H1 (cell line): ENCODE results near the gene LMNTD2. TPM values are rescaled to one million over a fixed set of nuclear protein-coding genes. Genes with fewer than 3 reads are reported as not detected.

ENCODE experiments used
- CTCF ChIA-PET: fragments of 300-600 bp; sonication (Branson Sonifier 250); formaldehyde crosslinking; loops from one replicate; lab custom pipeline; 2021; ENCODE audit not compliant: partially characterized antibody; lab: Charles Lee
- POLR2A ChIA-PET: fragments of 300-600 bp; sonication (Branson Sonifier 250); formaldehyde crosslinking; loops from one replicate; lab custom pipeline; 2021; ENCODE audit warnings: inconsistent platforms; ENCODE audit not compliant: partially characterized antibody; lab: Charles Lee
- DNase-seq, 2 experiments: peaks; one replicate each; pipeline versions ENCODE4 v3.0.0 to v3.0.0-alpha.2; 2010 to 2022; ENCODE audit warnings: low spot score in 2 of 2, low read depth in 1 of 2, mixed read lengths in 1 of 2
- FAIRE-seq: peaks from 2 replicates; lab custom pipeline; 2011; peaks lifted over from hg19 to GRCh38; lab: Jason Lieb, UNC
- H2AFZ ChIP-seq: 2 replicates; pipeline ENCODE4 v1.8.1; 2012; ENCODE audit warnings: low read length, inconsistent platforms
- H2AK5ac ChIP-seq: 2 replicates; pipeline ENCODE4 v1.6.1; 2013; ENCODE audit warnings: low read depth, low read length
- H2BK120ac ChIP-seq: replicated peaks from 2 replicates; pipeline ENCODE3; 2013; ENCODE audit warnings: low read depth, low read length, inconsistent platforms
- H2BK12ac ChIP-seq: 2 replicates; pipeline ENCODE4 v1.6.1; 2013; ENCODE audit warnings: low read depth, low read length
- H2BK15ac ChIP-seq: 2 replicates; pipeline ENCODE4 v1.6.1; 2013; ENCODE audit warnings: low read length
- H2BK20ac ChIP-seq: 2 replicates; pipeline ENCODE4 v1.6.1; 2013; ENCODE audit warnings: low read length
- H2BK5ac ChIP-seq: 2 replicates; pipeline ENCODE4 v1.6.1; 2013; ENCODE audit warnings: low read depth, low read length
- H3K14ac ChIP-seq: 2 replicates; pipeline ENCODE4 v1.6.1; 2013; ENCODE audit warnings: inconsistent platforms; ENCODE audit not compliant: insufficient read length
- H3K18ac ChIP-seq: 2 replicates; pipeline ENCODE4 v1.6.1; 2013; ENCODE audit warnings: low read length; ENCODE audit errors: extremely low read depth
- H3K23ac ChIP-seq: 2 replicates; pipeline ENCODE4 v1.6.1; 2013; ENCODE audit warnings: inconsistent platforms; ENCODE audit not compliant: insufficient read length
- H3K23me2 ChIP-seq: 2 replicates; pipeline ENCODE4 v1.6.1; 2013; ENCODE audit warnings: low read depth, low read length
- H3K27ac ChIP-seq: 2 replicates; pipeline ENCODE4 v1.6.1; 2011; ENCODE audit warnings: low read depth, low read length, inconsistent platforms
- H3K27me3 ChIP-seq, 4 experiments: replicated peaks in 1 of 4; 1 replicate in 1 of 4; 2 replicates in 3 of 4; pipeline versions ENCODE4 v1.6.1 to v1.8.1; 2011 to 2013; ENCODE audit warnings: low read length in 3 of 4, mild to moderate bottlenecking in 3 of 4, inconsistent platforms in 2 of 4, mixed read lengths in 2 of 4, moderate library complexity in 1 of 4; ENCODE audit not compliant: control insufficient read depth in 3 of 4, insufficient read depth in 3 of 4; ENCODE audit errors: extremely low read depth in 1 of 4
- H3K36me3 ChIP-seq, 4 experiments: 2 replicates each; pipeline versions ENCODE4 v1.6.1 to v1.8.1; 2011 to 2013; ENCODE audit warnings: mild to moderate bottlenecking in 4 of 4, low read length in 3 of 4, moderate library complexity in 2 of 4, control low read depth in 1 of 4, inconsistent platforms in 1 of 4; ENCODE audit not compliant: insufficient read depth in 4 of 4, control insufficient read depth in 2 of 4
- H3K4ac ChIP-seq: replicated peaks from 2 replicates; pipeline ENCODE3; 2013; ENCODE audit warnings: low read length, low read depth, mixed read lengths, inconsistent platforms; ENCODE audit not compliant: insufficient read length
- H3K4me1 ChIP-seq, 4 experiments: replicated peaks in 1 of 4; 1 replicate in 1 of 4; 2 replicates in 3 of 4; pipeline versions ENCODE4 v1.6.1 to v1.8.1; 2011 to 2013; ENCODE audit warnings: low read length in 3 of 4, inconsistent platforms in 2 of 4, mixed read lengths in 1 of 4; ENCODE audit not compliant: insufficient read depth in 4 of 4, control insufficient read depth in 3 of 4
- H3K4me2 ChIP-seq, 2 experiments: 2 replicates each; pipeline versions ENCODE4 v1.6.1 to v1.8.1; 2011 to 2013; ENCODE audit warnings: low read depth in 2 of 2, low read length in 2 of 2, control low read depth in 1 of 2, inconsistent platforms in 1 of 2, mild to moderate bottlenecking in 1 of 2; ENCODE audit not compliant: insufficient read depth in 1 of 2
- H3K4me3 ChIP-seq, 4 experiments: fragments of 200-600, 300-600 bp in 1 of 4; sonication (generic), shearing (Covaris generic), sonication (Bioruptor Twin) in 1 of 4; 2 replicates each; pipeline versions ENCODE4 v1.5.1 to v1.8.1; 2011 to 2016; ENCODE audit warnings: low read length in 4 of 4, low read depth in 3 of 4, control low read depth in 2 of 4, inconsistent platforms in 2 of 4, mild to moderate bottlenecking in 2 of 4, mixed read lengths in 1 of 4, moderate library complexity in 1 of 4; ENCODE audit not compliant: insufficient read depth in 2 of 4; ENCODE audit errors: extremely low read depth in 1 of 4
- H3K56ac ChIP-seq: replicated peaks from 2 replicates; pipeline ENCODE3; 2013; ENCODE audit warnings: low read depth, mild to moderate bottlenecking, mixed read lengths, low read length, inconsistent platforms; ENCODE audit not compliant: insufficient read length
- H3K79me1 ChIP-seq: 2 replicates; pipeline ENCODE4 v1.6.1; 2013; ENCODE audit warnings: low read depth, low read length, control low read depth
- H3K79me2 ChIP-seq, 2 experiments: 2 replicates each; pipeline versions ENCODE4 v1.6.1 to v1.8.1; 2012 to 2013; ENCODE audit warnings: low read length in 2 of 2, mild to moderate bottlenecking in 2 of 2, inconsistent platforms in 1 of 2; ENCODE audit not compliant: insufficient read depth in 2 of 2, control insufficient read depth in 1 of 2
- H3K9ac ChIP-seq, 4 experiments: replicated peaks in 1 of 4; 1 replicate in 1 of 4; 2 replicates in 3 of 4; pipeline versions ENCODE4 v1.6.1 to v1.8.1; 2011 to 2013; ENCODE audit warnings: low read depth in 3 of 4, low read length in 3 of 4, control low read depth in 2 of 4, mild to moderate bottlenecking in 2 of 4, moderate library complexity in 2 of 4, inconsistent platforms in 1 of 4; ENCODE audit errors: extremely low read depth in 1 of 4
- H3K9me3 ChIP-seq, 2 experiments: 2 replicates each; pipeline versions ENCODE4 v1.6.1 to v1.8.1; 2012 to 2013; ENCODE audit warnings: mild to moderate bottlenecking in 2 of 2, moderate library complexity in 2 of 2, control low read depth in 1 of 2, inconsistent platforms in 1 of 2, low read depth in 1 of 2, low read length in 1 of 2, mixed read lengths in 1 of 2; ENCODE audit not compliant: insufficient read depth in 2 of 2
- H4K20me1 ChIP-seq, 2 experiments: replicated peaks in 1 of 2; 2 replicates each; pipeline versions ENCODE3 to v1.8.1; 2011 to 2013; ENCODE audit warnings: inconsistent platforms in 2 of 2, low read length in 2 of 2, mild to moderate bottlenecking in 1 of 2; ENCODE audit not compliant: insufficient read depth in 2 of 2, control insufficient read depth in 1 of 2
- H4K5ac ChIP-seq: 2 replicates; pipeline ENCODE4 v1.6.1; 2013; ENCODE audit warnings: low read length, low read depth, mixed read lengths, inconsistent platforms; ENCODE audit not compliant: insufficient read length
- H4K8ac ChIP-seq: 2 replicates; pipeline ENCODE4 v1.8.0; 2013; ENCODE audit warnings: mild to moderate bottlenecking, moderate library complexity, low read length, inconsistent platforms; ENCODE audit not compliant: insufficient read depth; ENCODE audit errors: extremely low read depth
- H4K91ac ChIP-seq: replicated peaks from 2 replicates; pipeline ENCODE3; 2013; ENCODE audit warnings: low read length, mixed read lengths, inconsistent platforms; ENCODE audit not compliant: insufficient read length
- ASH2L ChIP-seq: fragments of 200-600, 300-600 bp; sonication (generic); IDR thresholded peaks from one replicate; pipeline ENCODE4 v1.7.1; 2017; ENCODE audit warnings: low read length
- EGR1 ChIP-seq: IDR thresholded peaks from 2 replicates; pipeline ENCODE4 v1.6.1; 2011; ENCODE audit warnings: low read depth, low read length, borderline replicate concordance
- KDM1A ChIP-seq: fragments of 200-600, 300-600 bp; sonication (generic); IDR thresholded peaks from 2 replicates; pipeline ENCODE4 v1.7.1; 2016; ENCODE audit warnings: mild to moderate bottlenecking, low read length, borderline replicate concordance
- KDM4A ChIP-seq: IDR thresholded peaks from one replicate; pipeline ENCODE4 v1.7.1; 2012; ENCODE audit warnings: low read depth, mild to moderate bottlenecking, moderate library complexity, low read length, inconsistent platforms; ENCODE audit not compliant: severe bottlenecking
- POLR2A ChIP-seq, 2 experiments: IDR thresholded peaks; 1 replicate in 1 of 2; 2 replicates in 1 of 2; pipeline ENCODE4 v1.6.1; 2011; ENCODE audit warnings: low read depth in 2 of 2, low read length in 2 of 2, mild to moderate bottlenecking in 2 of 2; ENCODE audit errors: control extremely low read depth in 1 of 2
- RBBP5 ChIP-seq: IDR thresholded peaks from 2 replicates; pipeline ENCODE4 v1.7.1; 2012; ENCODE audit warnings: low read depth, mild to moderate bottlenecking, inconsistent platforms, low read length, moderate library complexity, borderline replicate concordance
- RNF2 ChIP-seq: fragments of 200-900, 300-1000 bp; sonication (generic); IDR thresholded peaks from 2 replicates; pipeline ENCODE4 v1.7.1; 2016; ENCODE audit warnings: borderline replicate concordance, low read depth, mild to moderate bottlenecking, antibody characterized with exemption, low read length; ENCODE audit not compliant: poor library complexity, severe bottlenecking; ENCODE audit errors: missing control alignments
- SAP30 ChIP-seq: fragments of 300-600 bp; sonication (generic); IDR thresholded peaks from 2 replicates; pipeline ENCODE4 v1.7.1; 2012; ENCODE audit warnings: low read length, moderate library complexity, mild to moderate bottlenecking, inconsistent platforms; ENCODE audit not compliant: insufficient read depth, insufficient replicate concordance
- SIN3A ChIP-seq, 2 experiments: IDR thresholded peaks in 1 of 2; conservative IDR thresholded peaks in 1 of 2; 2 replicates each; pipeline ENCODE4 v1.6.1; 2011 to 2012; ENCODE audit warnings: low read length in 2 of 2, improper control_type of control experiment in 1 of 2, low read depth in 1 of 2, mild to moderate bottlenecking in 1 of 2
- SIRT6 ChIP-seq: IDR thresholded peaks from one replicate; pipeline ENCODE4 v1.7.1; 2012; ENCODE audit warnings: low read length, inconsistent platforms
- SP2 ChIP-seq: IDR thresholded peaks from 2 replicates; pipeline ENCODE4 v1.6.1; 2012; ENCODE audit warnings: mild to moderate bottlenecking, low read length, inconsistent platforms
- TEAD4 ChIP-seq: IDR thresholded peaks from 2 replicates; pipeline ENCODE4 v1.6.1; 2012; ENCODE audit warnings: low read depth, low read length, inconsistent platforms, mixed read lengths
- YY1 ChIP-seq: IDR thresholded peaks from 2 replicates; pipeline ENCODE4 v1.6.1; 2011; ENCODE audit warnings: low read depth, mild to moderate bottlenecking, low read length
- ZNF274 ChIP-seq: IDR thresholded peaks from 2 replicates; pipeline ENCODE4 v1.7.0; 2012; ENCODE audit warnings: low read length, borderline replicate concordance; ENCODE audit errors: extremely low read depth
- WGBS, 2 experiments: shearing (Covaris generic) in 1 of 2; methylation state at CpG; one replicate each; pipeline versions ENCODE4 v1.1.6 to v1.1.7; 2013 to 2015; ENCODE audit warnings: low lambda C conversion rate in 2 of 2, mixed read lengths in 2 of 2, inconsistent platforms in 1 of 2, low coverage in 1 of 2, missing lambda C conversion rate in 1 of 2; ENCODE audit not compliant: insufficient replicate concordance in 2 of 2, insufficient coverage in 1 of 2, insufficient read length in 1 of 2; ENCODE audit errors: extremely low coverage in 1 of 2, missing lambda C conversion rate in 1 of 2; 5-methylcytosine and 5-hydroxymethylcytosine counted together
- polyA plus RNA-seq, 7 experiments: library from polyadenylated mRNA; depleted of rRNA in 3 of 7; stranded (reverse) in 5 of 7; unstranded in 2 of 7; fragments of >200 nt in 5 of 7; fragments of 200-250 nt in 2 of 7; gene quantifications; 1 replicate in 5 of 7; 2 replicates in 1 of 7; 4 replicates in 1 of 7; pipeline versions ENCODE4 v1.2.1 to v1.2.3, GENCODE V29; 2011 to 2013; ENCODE audit warnings: missing spikeins in 2 of 7, mixed read lengths in 2 of 7
- total RNA-seq: library from RNA; stranded (reverse); fragmentation: NEBNext Ultra II Directional; extraction: Animal tissue kit (Norgen Biotek cat#: 25700); gene quantifications from 2 replicates; pipeline ENCODE4 v1.2.1, GENCODE V29; 2021

The LMNTD2 gene
- total and polyA plus RNA-seq, 2 of the 8 experiments (the other 6 are each of a cell fraction or from before 2014, with no cell fraction given) = 1.6 to 3.1 TPM

DNA sequence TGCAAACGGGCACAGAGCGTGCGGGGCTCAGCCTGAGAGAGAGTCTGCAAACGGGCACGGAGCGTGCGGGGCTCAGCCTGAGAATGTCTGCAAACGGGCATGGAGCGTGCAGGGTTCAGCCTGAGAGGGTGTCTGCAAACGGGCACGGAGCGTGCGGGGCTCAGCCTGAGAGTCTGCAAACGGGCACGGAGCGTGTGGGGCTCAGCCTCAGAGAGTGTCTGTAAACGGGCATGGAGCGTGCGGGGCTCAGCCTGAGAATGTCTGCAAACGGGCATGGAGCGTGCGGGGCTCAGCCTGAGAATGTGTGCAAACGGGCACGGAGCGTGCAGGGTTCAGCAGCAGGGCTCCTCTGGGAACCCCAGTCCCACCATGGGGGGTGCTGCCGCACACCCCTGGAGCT lies 29.3 kb upstream of the LMNTD2 start:
- Histone ChIP-seq H3K4me2 (no peak overlapping the region), H3K4me1 (no peaks in the 10 kb centered on the region), H2BK15ac (no peak overlapping the region), H2BK20ac (no peak overlapping the region), H3K4me3 (no peak overlapping the region), H3K56ac (no peak overlapping the region), H2BK5ac (no peak overlapping the region), H3K18ac (no peak overlapping the region), H3K79me1 (peaks cover 5% of the 10 kb centered on the region; the same call in 1 of the 2 replicates), H2BK12ac (no peak overlapping the region), H4K5ac (no peak overlapping the region), H3K4ac (no peak overlapping the region), H2AK5ac (no peak overlapping the region), H3K79me2 (peaks cover 0 to 3% of the 10 kb centered on the region in 2 experiments; a peak in 2 of 4 replicates), H3K9me3 (no peaks in the 10 kb centered on the region), H3K27me3 (no peaks in the 10 kb centered on the region), H4K20me1 (peaks cover 13 to 14% of the 10 kb centered on the region in 2 experiments), H3K27ac (no peak overlapping the region), H4K91ac (no peak overlapping the region), H2AFZ (no peak overlapping the region), H3K23ac (no peak overlapping the region), H3K23me2 (no peaks in the 10 kb centered on the region), H2BK120ac (no peak overlapping the region), H3K36me3 (peaks cover 27 to 63% (median 50%) of the 10 kb centered on the region in 4 experiments), H3K9ac (no peak overlapping the region), H3K14ac (no peak overlapping the region), H4K8ac (no peak overlapping the region)
- FAIRE-seq (no peak), DNase-seq (no peak)
- ChIA-PET POLR2A (interaction anchor here (0.7 to 1.2 kb wide), 3 partner anchors 17 to 101 kb away, joined by 3 to 5 read pairs (median 5); no protein-coding TSS in a partner anchor), CTCF (interaction anchor here (1.9 kb wide), 1 partner anchor 12 kb away, joined by 11 read pairs; no protein-coding TSS in a partner anchor)
- WGBS, 2 experiments = 94% methylated on average over 26 of the region's 26 CpGs; no CpG with 5 or more reads in 1 of the 2 experiments
- TF ChIP-seq SAP30 (no peak), TEAD4 (no peak), POLR2A (IDR thresholded peaks at IDR 0.05; ENCODE audit: control extremely low read depth in 1 of 2, low read depth in 2 of 2, low read length in 2 of 2) (no peak), EGR1 (no peak), SIN3A (conservative IDR thresholded peaks at IDR 0.05 in 1 of 2, IDR thresholded peaks at IDR 0.05 in 1 of 2; ENCODE audit: low read depth in 1 of 2, low read length in 2 of 2) (no peak), KDM4A (no peak), RNF2 (no peak), ASH2L (no peak), SP2 (no peak), RBBP5 (no peak), ZNF274 (no peak), SIRT6 (no peak), KDM1A (no peak), YY1 (no peak)
